ENCODE results near the gene KCNE1.

DNA sequence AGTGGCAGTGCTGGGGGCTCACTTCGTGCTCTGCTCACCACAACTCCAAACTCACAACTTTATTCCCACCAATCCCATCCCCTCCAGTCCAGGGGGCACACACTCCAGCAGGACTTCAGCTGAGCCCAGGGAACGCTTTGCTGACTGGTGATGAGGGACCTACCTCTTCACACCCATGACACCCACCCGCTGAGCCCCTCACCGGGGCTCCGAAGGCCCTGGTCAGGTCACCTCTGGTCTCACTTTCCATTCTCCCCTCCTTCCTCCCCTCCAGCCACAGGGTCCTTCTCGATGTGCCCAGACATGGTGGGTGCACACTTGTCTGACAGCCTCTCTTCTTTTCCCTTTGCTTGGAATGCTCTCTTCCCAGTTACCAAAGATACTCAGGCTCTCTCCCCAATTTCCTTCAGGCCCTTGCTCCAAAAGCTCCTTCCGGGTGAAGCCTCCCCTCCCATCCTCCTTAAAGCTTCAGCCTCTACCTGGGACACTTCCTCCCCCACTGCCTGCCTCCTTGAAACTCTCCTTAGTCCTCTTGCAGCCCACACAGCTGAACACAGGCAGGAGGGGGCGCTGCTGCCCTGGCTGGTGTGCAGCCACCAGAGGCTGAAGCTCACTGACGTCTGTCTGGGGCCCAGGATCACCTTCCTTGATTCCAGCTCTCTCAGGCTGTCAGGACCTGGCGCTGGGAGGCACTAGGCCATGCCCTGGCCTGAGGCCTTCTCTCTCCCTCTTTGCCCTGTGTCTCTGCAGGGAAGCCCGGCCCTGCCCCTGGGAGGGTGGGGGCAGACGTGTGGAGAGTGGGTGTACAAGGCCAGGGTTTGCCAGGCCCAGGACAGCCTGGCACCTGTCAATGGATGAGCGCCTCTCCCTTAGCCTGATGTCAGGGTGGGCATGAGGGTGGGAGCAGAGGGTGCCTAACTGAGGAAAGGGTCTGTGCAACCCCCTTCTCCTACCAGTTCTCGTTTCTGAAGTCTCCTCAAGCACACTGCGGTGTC lies 1.6 kb downstream of the KCNE1 start:
- TF ChIP-seq, protein P1, sequence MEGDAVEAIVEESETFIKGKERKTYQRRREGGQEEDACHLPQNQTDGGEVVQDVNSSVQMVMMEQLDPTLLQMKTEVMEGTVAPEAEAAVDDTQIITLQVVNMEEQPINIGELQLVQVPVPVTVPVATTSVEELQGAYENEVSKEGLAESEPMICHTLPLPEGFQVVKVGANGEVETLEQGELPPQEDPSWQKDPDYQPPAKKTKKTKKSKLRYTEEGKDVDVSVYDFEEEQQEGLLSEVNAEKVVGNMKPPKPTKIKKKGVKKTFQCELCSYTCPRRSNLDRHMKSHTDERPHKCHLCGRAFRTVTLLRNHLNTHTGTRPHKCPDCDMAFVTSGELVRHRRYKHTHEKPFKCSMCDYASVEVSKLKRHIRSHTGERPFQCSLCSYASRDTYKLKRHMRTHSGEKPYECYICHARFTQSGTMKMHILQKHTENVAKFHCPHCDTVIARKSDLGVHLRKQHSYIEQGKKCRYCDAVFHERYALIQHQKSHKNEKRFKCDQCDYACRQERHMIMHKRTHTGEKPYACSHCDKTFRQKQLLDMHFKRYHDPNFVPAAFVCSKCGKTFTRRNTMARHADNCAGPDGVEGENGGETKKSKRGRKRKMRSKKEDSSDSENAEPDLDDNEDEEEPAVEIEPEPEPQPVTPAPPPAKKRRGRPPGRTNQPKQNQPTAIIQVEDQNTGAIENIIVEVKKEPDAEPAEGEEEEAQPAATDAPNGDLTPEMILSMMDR (IDR thresholded peaks at IDR 0.05), result peak; percentile 56 to 86 (median 76)
- TF ChIP-seq EP300 (IDR thresholded peaks at IDR 0.05), result peak in 1 of 2 donors; percentile 9
- TF ChIP-seq POLR2A (IDR thresholded peaks at IDR 0.05), result no peak

Data from tibial nerve (tissue), 4 donors.